Kidney (tissue), 14 donors: ENCODE measurements around the gene L1TD1. TPM values are rescaled to one million over a fixed set of nuclear protein-coding genes. Genes with fewer than 3 reads are reported as not detected.

ENCODE experiments used
- DNase-seq, 5 donors: peaks; one replicate each; pipeline ENCODE4 v3.0.0-alpha.2; 2013 to 2020
- FAIRE-seq: peaks from 2 replicates; lab custom pipeline; 2012; peaks lifted over from hg19 to GRCh38; lab: Jason Lieb, UNC
- H3K27ac ChIP-seq, 2 donors: one replicate each; pipeline ENCODE4 v1.7.0; 2013; ENCODE audit warnings: low read depth in 2 of 2, low read length in 2 of 2, inconsistent platforms in 1 of 2
- H3K27me3 ChIP-seq: one replicate; pipeline ENCODE4 v1.7.1; 2013; ENCODE audit warnings: low read length, inconsistent platforms; ENCODE audit not compliant: control insufficient read depth, insufficient read depth
- H3K36me3 ChIP-seq, 3 donors: one replicate each; pipeline versions ENCODE4 v1.7.0 to v1.7.1; 2013; ENCODE audit warnings: low read length in 3 of 3, control low read depth in 1 of 3, inconsistent platforms in 1 of 3; ENCODE audit not compliant: insufficient read depth in 3 of 3, control insufficient read depth in 2 of 3
- H3K4me1 ChIP-seq, 3 donors: one replicate each; pipeline versions ENCODE4 v1.7.0 to v1.7.1; 2013; ENCODE audit warnings: low read length in 3 of 3, inconsistent platforms in 1 of 3, low read depth in 1 of 3; ENCODE audit not compliant: control insufficient read depth in 2 of 3, insufficient read depth in 2 of 3
- H3K4me3 ChIP-seq, 3 donors: one replicate each; pipeline versions ENCODE4 v1.7.0 to v1.8.1; 2013; ENCODE audit warnings: low read length in 3 of 3, control low read depth in 1 of 3, inconsistent platforms in 1 of 3
- H3K9ac ChIP-seq, 3 donors: one replicate each; pipeline versions ENCODE4 v1.7.0 to v1.7.1; 2013; ENCODE audit warnings: low read length in 3 of 3, control low read depth in 1 of 3, inconsistent platforms in 1 of 3
- H3K9me3 ChIP-seq, 3 donors: one replicate each; pipeline versions ENCODE4 v1.7.0 to v1.7.1; 2013; ENCODE audit warnings: low read length in 3 of 3, control low read depth in 1 of 3, inconsistent platforms in 1 of 3; ENCODE audit not compliant: control insufficient read depth in 2 of 3, insufficient read depth in 1 of 3
- intact Hi-C: fragments of 100-400 bp; cut with DNase I; formaldehyde crosslinking; loops from one replicate; pipeline ENCODE4 v1.11.1; 2022
- polyA plus RNA-seq: library from polyadenylated mRNA; stranded (reverse); fragments of 350-450 nt; fragmentation: Illumina TruSeq; extraction: RNeasy Lipid Tissue Mini Kit (QIAGEN cat#74804); gene quantifications from one replicate; pipeline ENCODE4 v1.2.3, GENCODE V29; 2014; ENCODE audit warnings: low read depth, low replicate concordance; ENCODE audit not compliant: insufficient read depth
- total RNA-seq: library from RNA; stranded (reverse); fragmentation: NEBNext Ultra II Directional; extraction: Animal tissue kit (Norgen Biotek cat#: 25700); gene quantifications from one replicate; pipeline ENCODE4 v1.2.1, GENCODE V29; 2021
- TF ChIP-seq, protein P1 (sequence below): IDR thresholded peaks from 3 replicates; pipeline ENCODE4 v1.5.1; 2012; ENCODE audit warnings: mild to moderate bottlenecking, moderate library complexity, borderline replicate concordance; ENCODE audit not compliant: insufficient read depth; ENCODE audit errors: extremely low read depth
- donor health status: control.
- donor health status: control.
- donor health status: control.
- donor health status: control.
- donor health status: control.
- donor health status: DM: yes; HTN: yes; CAD: no.
- donor health status: Normal renal cell carcinoma (clear cell type).

Gene L1TD1
- total and polyA plus RNA-seq, 2 donors from 2014 or later = 0.16 TPM; not detected in 1

DNA sequence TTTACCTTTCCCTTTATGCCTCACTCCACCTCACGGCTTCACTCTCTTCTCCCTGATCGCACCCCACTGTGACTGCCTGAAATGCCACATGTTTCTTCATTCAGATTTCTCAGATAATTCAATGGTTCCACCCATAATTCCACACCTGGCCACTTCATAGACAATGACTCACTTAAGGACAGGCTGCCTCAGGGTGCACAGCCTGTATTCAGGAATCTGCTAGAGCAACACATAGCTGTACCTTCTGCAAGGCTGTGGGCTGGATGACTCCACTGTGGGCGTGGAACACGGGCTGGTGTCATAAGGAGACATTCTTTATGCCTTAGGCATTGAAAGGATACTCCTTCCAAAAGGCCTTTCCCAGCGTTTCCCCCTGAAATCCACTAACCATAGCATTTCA, 36.1 kb downstream of the L1TD1 start:
- no peak overlapping the region for H3K4me3 ChIP-seq
- no peak for FAIRE-seq
- intact Hi-C loops = no loop called here

DNA sequence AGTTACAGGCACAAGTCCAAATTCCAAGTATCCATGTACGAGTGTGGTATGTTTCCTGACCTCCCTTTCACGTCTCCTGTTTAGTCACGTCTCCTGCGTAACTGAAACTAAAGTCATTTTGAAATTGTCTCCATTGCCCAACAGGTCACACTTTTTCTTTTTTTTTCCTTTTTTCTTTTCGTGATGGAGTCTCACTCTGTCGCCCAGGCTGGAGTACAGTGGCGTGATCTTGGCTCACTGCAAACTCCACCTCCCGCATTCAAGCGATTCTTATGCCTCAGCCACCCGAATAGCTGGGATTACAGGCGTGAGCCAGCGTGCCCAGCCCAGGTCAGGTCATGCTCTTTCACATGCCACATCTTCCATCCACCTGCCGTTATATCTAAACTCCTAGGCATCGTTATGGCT, 38.2 kb downstream of the L1TD1 start:
- intact Hi-C loops = no loop called here
- H3K27ac ChIP-seq = no peak overlapping the region
- TF ChIP-seq, protein P1, sequence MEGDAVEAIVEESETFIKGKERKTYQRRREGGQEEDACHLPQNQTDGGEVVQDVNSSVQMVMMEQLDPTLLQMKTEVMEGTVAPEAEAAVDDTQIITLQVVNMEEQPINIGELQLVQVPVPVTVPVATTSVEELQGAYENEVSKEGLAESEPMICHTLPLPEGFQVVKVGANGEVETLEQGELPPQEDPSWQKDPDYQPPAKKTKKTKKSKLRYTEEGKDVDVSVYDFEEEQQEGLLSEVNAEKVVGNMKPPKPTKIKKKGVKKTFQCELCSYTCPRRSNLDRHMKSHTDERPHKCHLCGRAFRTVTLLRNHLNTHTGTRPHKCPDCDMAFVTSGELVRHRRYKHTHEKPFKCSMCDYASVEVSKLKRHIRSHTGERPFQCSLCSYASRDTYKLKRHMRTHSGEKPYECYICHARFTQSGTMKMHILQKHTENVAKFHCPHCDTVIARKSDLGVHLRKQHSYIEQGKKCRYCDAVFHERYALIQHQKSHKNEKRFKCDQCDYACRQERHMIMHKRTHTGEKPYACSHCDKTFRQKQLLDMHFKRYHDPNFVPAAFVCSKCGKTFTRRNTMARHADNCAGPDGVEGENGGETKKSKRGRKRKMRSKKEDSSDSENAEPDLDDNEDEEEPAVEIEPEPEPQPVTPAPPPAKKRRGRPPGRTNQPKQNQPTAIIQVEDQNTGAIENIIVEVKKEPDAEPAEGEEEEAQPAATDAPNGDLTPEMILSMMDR = no peak
- no peak overlapping the region for H3K9ac ChIP-seq
- no peaks in the 10 kb centered on the region for H3K36me3 ChIP-seq
- DNase-seq = peak in 1 of 5 donors; percentile 34
- no peak for FAIRE-seq
- no peaks in the 10 kb centered on the region for H3K4me1 ChIP-seq
- H3K4me3 ChIP-seq = no peak overlapping the region
- no peaks in the 10 kb centered on the region for H3K9me3 ChIP-seq
- H3K27me3 ChIP-seq = no peaks in the 10 kb centered on the region

More for the DNA sequence above, 36.1 kb downstream of the L1TD1 start:
- no peaks in the 10 kb centered on the region for H3K9me3 ChIP-seq
- TF ChIP-seq, protein P1 = no peak
- no peaks in the 10 kb centered on the region for H3K27me3 ChIP-seq
- H3K9ac ChIP-seq = no peak overlapping the region
- no peak for DNase-seq
- H3K27ac ChIP-seq = no peak overlapping the region
- no peaks in the 10 kb centered on the region for H3K36me3 ChIP-seq
- no peaks in the 10 kb centered on the region for H3K4me1 ChIP-seq

GRCh38 chr1:62233926-62234450, 39.3 kb downstream of the L1TD1 start:
- intact Hi-C loops = no loop called here
- FAIRE-seq = no peak

More at GRCh38 chr1:62233926-62234450, 39.3 kb downstream of the L1TD1 start:
- DNase-seq = no peak
- Histone ChIP-seq H3K9me3 (no peaks in the 10 kb centered on the region), H3K27ac (no peak overlapping the region), H3K9ac (no peak overlapping the region), H3K4me1 (no peaks in the 10 kb centered on the region), H3K4me3 (no peak overlapping the region), H3K27me3 (no peaks in the 10 kb centered on the region), H3K36me3 (no peaks in the 10 kb centered on the region)
- TF ChIP-seq, protein P1 = no peak
